GM12865 (cell line): ENCODE results near the gene HLA-A.

Experiments
- DNase-seq: peaks from one replicate; pipeline ENCODE4 v3.0.0; 2010; ENCODE audit warnings: low read depth
- H3K4me3 ChIP-seq: 2 replicates; pipeline ENCODE4 v1.5.1; 2011; ENCODE audit warnings: mild to moderate bottlenecking, low read depth, low read length, control low read depth
- TF ChIP-seq, protein P1 (sequence below): IDR thresholded peaks from 2 replicates; pipeline ENCODE4 v1.5.1; 2011; ENCODE audit warnings: low read length, control low read depth, low read depth, inconsistent platforms; ENCODE audit not compliant: insufficient read depth; ENCODE audit errors: missing control alignments

HLA-A gene

DNA sequence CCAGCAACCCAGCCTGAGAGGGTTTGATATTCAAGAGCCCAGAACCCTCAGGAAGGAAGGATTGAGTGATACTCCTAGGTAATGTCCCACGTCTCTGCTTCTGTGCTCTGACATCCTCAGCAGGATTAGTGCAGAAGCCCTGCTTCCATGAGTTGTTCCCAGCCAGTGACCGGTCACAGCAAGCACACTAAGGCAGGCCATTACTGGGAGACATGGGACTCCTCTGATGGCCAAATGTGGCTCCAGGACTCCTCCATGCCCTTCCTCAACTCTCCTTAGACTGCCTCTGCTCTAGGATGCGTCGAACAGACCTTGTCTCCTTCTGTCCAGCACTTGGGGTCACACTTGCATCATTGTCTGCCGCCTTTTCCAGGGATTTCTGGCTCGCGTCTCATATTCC lies 7.6 kb downstream of the HLA-A start:
- TF ChIP-seq, protein P1, sequence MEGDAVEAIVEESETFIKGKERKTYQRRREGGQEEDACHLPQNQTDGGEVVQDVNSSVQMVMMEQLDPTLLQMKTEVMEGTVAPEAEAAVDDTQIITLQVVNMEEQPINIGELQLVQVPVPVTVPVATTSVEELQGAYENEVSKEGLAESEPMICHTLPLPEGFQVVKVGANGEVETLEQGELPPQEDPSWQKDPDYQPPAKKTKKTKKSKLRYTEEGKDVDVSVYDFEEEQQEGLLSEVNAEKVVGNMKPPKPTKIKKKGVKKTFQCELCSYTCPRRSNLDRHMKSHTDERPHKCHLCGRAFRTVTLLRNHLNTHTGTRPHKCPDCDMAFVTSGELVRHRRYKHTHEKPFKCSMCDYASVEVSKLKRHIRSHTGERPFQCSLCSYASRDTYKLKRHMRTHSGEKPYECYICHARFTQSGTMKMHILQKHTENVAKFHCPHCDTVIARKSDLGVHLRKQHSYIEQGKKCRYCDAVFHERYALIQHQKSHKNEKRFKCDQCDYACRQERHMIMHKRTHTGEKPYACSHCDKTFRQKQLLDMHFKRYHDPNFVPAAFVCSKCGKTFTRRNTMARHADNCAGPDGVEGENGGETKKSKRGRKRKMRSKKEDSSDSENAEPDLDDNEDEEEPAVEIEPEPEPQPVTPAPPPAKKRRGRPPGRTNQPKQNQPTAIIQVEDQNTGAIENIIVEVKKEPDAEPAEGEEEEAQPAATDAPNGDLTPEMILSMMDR: no peak
- H3K4me3 ChIP-seq: no peak overlapping the region
- DNase-seq: no peak

DNA sequence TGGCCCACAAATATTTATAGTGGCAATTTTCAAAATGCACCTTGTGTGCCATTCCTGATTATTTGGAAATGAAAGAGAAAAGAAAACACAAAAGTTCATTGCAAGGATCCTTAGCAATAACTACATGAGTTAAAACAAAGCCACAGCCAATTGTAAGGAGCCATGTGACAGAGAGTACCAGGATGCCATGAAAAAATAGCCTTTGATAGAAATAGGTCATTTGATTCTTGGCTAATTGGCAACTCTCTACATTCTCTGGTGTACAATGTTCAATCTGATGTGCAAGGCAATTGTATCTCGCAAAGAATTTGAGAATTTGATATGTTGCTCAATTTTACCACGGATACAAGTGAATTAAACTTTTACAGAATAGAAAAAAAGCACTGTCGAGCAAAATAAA lies 9.6 kb downstream of the HLA-A start:
- no peak overlapping the region for H3K4me3 ChIP-seq
- TF ChIP-seq, protein P1: no peak
- DNase-seq: no peak

DNA sequence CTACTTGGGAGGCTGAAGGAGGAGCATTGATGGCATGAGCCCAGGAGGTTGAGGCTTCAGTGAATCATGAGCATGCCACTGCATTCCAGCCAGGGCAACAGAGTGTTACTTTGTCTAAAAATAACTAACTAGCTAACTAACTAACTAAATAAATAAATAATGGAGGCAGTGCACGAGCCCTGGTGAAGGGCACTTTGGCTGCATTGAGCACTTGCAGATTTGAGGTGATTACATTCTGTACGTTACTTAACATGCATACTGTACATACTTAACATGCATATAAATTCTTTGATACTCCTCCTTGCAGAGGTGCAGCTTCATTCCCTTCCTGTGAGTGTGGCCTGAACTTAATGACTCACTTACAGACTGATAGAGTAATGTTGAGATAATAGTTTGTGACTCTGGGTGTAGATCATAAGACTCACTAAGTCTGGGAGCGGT lies 10.7 kb downstream of the HLA-A start:
- TF ChIP-seq, protein P1: no peak
- no peak for DNase-seq
- no peak overlapping the region for H3K4me3 ChIP-seq

DNA sequence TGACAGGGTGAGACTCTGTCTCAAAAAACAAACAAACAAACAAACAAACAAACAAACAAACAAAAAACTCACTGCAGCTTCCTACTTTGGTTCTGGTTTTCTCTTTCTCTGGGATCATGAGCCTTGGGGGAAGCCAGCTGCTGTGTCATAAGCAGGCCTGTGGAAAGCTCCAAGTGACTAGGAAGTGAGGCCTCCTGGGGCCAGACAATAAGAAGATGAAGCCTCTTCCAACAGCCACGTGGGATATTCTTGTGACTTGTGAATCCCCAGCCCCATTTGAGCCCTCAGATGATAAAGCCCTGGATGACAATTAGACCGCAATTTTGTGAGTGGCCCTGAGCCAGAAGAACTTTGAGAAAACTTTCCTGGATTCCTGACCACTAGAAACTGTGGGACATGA lies 11.4 kb downstream of the HLA-A start:
- DNase-seq: no peak
- TF ChIP-seq, protein P1: no peak
- no peak overlapping the region for H3K4me3 ChIP-seq

DNA sequence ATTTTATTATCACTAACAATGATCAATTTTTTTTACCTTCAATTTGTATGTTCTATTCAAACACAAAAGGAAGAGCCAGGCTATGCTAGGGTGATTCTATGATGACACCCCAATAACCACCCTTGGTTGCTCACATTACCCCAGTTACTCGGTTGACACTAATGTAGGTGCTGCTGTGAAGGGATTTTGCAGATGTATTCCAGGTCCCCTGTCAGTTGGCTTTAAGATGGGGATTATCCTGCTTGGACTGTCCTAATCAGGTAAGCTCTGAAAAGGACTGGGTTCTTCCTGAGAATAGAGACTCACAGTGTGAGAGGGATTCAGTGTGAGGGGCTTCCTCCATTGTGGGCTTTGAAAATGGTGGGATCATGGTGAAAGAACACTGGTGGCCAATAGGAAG lies 11.9 kb downstream of the HLA-A start:
- H3K4me3 ChIP-seq: no peak overlapping the region
- DNase-seq: no peak
- TF ChIP-seq, protein P1: no peak

DNA sequence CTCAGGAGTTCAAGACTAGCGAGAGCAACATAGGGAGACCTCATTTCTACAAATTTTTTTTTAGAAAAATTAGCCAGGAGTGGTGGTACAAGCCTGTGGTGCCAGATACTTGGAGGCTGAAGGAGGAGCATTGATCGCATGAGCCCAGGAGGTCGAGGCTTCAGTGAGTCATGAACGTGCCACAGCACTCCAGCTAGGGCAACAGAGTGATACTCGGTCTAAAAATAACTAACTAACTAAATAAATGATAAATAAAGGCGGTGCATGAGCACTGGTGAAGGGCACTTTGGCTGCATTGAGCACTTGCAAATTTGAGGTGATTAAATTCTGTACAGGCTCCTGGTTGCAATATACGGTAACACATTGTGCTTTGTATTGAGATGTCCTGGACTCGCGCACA lies 13.5 kb downstream of the HLA-A start:
- DNase-seq: no peak
- H3K4me3 ChIP-seq: no peak overlapping the region
- TF ChIP-seq, protein P1: no peak

DNA sequence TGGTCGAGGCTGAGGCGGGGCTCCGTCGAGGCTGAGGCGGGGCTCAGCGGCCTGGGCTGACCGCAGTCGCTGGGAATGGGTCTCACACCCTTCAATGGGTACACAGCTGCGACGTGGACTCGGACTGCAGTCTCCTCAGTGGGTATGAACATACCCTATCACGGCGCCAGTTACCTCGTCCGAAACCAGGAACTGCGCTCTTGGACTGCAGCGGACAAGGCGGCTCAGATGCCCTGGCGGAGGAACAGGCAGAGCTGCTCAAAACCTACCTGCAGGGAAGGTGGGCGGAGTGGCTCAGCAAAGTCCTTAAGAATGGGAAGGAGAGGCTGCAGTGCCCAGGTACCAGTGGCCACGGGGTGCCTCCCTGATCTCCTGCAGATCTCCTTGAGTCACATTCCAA lies 14.2 kb downstream of the HLA-A start:
- H3K4me3 ChIP-seq: no peak overlapping the region
- TF ChIP-seq, protein P1: no peak
- no peak for DNase-seq
